Limb (tissue), 2 donors: ENCODE data around the gene ATP6V0E1.
"Not testable (repeated sequence)": the region's sequence is repeated elsewhere in the genome, so short reads cannot be mapped to it uniquely, and the experiment has no call there.

Experiments
- DNase-seq, 2 donors: peaks; one replicate each; pipeline ENCODE4 v3.0.0-alpha.2; 2016; ENCODE audit errors: extremely low spot score in 2 of 2

The ATP6V0E1 gene

DNA sequence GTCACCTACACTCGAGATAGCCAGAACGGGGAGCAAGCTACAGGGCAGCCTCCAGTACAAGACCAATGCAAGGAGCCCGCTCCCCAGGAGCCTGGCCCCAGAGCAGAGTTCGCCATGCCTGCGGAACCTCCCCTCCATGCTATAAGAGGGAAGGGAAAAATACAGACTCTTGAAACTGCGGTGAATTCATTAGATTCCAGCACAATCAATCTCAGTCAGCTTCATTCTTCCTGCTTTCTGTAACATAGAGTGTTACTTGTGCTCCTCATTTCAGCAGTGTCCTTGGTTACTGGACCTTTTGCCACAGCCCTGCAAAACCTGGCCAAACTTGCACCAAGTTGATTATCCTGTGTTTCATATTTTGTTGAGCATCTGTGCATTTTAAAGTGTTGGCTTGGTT is 50.4 kb downstream of the ATP6V0E1 start:
- DNase-seq, result no peak

DNA sequence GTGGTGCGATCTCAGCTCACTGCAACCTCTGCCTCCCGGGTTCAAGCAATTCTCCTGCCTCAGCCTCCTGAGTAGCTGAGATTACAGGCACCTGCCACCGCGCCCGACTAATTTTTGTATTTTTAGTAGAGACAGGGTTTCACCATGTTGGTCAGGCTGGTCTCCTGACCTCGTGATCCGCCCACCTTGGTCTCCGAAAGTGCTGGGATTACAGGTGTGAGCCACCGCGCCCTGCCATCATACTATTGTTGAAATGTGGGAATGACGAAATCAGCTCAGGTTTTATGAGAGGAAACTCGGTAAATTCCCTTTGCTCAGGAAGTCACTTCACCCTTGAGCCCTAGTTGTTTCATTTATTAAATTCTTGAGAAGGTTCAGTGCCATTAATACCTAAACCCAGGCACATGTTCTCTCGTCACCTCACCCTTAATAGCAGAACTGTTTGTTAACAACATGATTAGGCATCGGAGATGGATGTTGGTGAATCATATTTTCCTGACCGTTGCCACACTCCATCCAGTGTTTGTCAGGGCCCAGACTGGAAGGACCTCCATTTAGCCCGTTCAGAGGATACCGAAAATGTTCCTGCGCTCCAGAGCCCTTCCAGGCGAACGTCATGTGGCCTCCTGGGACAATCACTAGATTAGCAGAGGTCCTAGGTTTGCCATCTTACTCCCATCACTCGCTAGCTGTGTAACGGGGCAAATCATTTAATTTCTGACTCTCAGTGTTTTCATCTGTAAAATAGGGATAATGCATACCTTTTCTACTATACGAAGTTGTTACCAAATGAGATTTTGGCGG is 52.5 kb downstream of the ATP6V0E1 start:
- DNase-seq, result no peak

DNA sequence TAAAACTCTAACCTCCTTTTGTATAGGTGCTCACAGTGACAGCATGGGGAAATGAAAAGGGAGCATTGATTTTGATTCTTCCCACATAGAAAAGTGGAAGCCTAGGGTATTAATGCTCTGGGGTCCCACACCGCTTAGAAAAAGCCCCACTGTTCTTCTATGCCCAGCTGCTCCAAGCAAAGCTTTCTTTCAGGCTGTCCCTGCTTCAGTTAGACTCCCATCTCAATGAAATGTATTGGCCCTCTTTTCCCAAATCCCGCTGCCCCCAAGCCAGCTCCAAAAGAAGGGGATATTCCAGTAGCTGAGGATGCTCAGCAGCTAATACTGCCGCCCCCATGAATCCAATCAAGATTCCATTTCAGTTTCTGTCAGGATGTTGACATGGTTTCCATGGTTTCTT is 55.6 kb downstream of the ATP6V0E1 start:
- no peak for DNase-seq

DNA sequence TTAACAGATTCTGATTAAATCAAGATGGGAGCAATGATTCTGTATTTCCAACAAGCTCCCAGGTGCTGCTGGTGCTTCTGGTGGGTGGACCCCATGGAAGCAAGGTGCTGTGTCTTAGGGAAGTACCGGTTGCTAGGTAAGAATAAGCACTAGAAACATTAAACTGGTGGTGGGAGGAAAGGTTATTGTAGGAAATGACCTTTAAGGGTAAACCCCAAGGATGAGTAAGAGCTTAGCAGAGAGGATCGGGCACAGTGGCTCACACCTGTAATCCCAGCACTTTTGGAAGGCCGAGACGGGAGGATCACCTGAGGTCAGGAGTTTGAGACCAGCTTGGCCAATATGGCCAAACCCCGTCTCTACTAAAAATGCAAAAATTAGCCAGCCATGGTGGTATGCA is 56.4 kb downstream of the ATP6V0E1 start:
- DNase-seq, result no peak

DNA sequence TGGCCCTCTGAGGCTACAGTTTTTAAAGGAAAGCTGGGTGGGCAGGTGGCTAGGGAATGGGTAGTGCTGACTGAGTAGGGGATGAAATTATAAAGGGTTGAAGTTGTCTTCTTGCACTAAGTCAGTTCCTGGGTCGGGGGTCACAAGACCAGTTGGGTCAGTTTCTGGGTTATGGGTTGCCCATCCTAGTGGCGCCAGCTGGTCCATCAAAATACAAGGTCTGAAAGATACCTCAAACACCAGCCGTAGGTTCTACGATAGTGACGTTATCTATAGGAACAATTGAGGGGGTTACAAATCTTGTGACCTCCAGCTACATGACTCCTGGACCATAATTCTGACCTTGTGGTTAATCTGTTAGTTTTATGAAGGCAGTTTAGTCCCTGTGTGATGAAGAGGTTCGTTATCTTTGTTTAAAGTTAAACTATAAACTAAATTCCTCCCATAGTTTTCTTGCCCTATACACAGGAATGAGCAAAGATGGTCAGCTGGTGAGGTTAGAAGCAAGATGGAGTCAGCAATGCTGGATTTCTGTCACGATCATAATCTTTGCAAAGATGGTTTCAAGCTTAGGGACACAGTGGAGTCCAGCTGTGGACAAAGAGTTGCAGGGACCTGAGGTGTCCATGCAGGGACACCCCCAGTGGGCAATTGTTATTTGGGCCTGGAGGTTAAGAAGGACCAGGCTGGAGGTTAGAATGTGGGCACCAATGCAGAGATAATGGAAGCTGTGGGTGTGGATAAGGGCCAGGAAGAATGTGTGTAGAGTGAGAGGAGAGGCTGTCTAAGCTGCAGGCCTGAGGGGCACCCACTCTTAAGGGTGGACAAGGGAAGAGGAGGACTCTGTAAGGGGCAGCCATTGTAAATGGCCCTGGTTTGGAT is 58.6 kb downstream of the ATP6V0E1 start:
- no peak for DNase-seq

DNA sequence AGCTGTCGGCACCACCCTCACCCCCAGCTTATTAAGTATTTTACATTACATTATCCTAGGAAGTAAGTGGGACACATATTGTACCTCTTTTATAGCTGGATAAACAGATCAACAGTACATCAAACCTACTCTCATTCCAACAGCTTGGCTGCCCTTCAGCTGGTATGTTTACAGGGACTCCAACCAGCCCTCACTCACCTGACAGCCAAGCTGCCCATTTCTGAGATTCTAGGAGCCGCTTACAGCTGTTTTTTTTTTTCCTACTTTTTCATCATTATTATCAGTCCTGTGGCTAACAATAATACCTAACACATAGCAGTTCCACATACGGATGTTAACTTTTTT is 59.2 kb downstream of the ATP6V0E1 start:
- DNase-seq, result no peak

DNA sequence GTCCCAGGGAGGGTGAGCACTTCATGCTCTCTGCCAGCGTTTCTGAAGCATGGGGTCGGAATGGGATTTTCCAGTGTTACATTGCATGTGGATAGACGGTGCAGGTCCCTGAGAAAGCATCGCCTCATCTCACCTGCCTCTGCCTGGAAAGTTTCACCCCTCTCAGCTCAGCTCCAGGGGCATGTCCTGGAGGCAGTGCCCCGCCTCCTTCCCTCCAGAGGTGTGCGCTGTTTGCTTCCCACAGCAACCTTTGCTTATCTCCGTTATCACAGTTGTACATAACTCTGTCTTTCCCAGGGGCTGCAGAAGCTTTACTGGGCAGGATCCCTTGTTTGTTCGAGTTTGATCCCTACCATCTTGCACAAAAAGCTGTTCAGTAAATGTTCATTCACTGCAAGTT is 61.9 kb downstream of the ATP6V0E1 start:
- DNase-seq, result no peak

DNA sequence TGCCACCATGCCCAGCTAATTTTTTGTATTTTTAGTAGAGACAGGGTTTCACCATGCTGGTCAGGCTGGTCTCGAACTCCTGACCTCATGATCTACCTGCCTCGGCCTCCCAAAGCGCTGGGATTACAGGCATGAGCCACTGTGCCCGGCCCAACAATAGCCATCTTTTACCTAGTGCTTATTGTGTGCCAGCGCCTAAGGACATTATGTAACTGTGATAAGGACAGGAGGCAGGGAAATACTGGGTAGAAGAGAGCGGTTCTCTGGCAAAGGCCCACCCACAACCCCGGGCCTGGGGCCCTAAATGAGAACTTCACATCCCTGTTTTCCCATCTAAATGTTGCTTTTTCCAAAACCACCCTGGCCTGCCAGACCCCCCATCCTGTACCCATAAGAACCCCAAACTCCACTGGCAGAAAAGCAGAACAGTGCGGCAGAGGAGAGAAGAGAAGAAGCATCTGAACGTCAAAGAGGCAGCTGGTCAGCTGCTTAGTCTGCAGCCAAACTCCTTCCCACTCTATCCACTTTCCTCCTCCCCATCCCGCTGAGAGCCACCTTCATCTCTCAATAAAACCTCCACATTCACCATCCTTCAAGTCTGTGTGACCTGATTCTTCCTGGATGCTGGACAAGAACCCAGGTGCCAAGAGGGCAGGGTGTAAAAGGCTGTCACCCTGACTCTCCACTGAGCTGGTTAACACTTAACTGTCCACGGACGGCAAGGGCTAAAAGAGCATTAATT is 63.7 kb downstream of the ATP6V0E1 start:
- not testable (repeated sequence) for DNase-seq

DNA sequence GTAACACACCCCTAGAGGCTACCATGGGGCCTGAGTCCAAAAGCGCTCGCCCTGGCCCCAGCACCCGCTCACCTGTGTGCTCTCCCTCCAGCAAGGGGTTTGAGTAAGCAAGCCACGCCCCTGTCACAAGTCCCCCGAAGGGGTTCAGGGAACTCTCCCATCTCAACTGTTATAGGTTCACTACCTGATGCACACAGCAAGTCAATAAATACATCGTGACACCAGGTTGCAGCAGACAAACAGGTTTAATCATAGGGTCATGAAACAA is 64.2 kb downstream of the ATP6V0E1 start:
- DNase-seq, result no peak

DNA sequence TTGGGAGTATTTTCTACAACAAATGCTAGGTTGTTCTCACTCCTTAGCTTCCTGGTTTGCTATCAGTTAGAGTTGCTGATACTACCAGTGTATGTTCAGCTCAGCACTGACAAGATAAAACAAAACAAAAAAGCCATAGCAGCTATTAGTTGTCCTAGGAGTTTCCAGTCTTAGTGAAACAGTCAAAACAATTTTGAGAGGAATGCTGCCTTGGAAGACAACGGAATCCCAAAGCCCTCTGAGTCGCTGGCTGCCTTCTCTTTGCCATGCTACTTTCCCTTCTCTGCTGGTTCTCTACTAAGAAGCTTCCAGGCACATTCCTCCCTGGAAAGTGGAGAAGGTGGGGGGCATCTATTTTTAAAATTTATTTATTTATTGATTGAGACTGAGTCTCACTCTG is 67.2 kb downstream of the ATP6V0E1 start:
- DNase-seq, result no peak

DNA sequence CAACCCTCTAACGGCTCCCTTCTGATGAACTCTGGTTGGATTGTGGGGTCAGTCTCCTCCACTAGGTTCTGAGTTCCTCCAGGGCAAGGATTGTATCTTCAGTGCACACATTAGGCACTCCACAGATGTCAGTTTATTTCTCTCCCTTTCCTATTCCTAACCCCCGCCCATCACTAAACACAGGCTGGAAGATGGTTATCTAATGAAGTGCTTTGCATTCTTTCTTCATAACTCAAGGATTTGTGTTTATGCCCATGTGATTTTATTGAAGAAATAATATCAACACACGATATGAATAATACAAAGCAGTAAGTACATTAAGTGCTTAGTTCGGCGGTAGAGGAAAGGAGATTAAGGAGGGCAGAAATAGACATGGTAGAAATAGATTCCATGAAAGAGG is 68.2 kb downstream of the ATP6V0E1 start:
- no peak for DNase-seq

DNA sequence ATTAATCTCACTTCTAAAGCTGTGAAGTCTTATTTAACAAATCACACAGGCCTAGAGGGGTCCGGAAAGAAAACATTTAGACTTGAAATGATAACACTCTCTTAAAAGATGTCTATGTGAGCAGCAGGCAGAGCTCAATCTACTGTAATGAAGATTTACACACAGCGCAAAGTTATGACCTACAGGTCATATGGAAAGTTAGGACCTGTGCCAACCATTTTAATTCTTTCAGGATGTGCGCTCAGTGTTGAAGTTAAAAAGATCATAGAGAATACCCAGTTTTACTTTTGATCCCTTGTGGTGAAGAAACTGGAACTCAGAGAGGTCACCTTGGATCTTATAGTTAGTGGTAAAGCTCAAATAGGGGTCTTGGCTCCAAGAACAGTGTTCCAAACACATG is 69.5 kb downstream of the ATP6V0E1 start:
- DNase-seq, result no peak

DNA sequence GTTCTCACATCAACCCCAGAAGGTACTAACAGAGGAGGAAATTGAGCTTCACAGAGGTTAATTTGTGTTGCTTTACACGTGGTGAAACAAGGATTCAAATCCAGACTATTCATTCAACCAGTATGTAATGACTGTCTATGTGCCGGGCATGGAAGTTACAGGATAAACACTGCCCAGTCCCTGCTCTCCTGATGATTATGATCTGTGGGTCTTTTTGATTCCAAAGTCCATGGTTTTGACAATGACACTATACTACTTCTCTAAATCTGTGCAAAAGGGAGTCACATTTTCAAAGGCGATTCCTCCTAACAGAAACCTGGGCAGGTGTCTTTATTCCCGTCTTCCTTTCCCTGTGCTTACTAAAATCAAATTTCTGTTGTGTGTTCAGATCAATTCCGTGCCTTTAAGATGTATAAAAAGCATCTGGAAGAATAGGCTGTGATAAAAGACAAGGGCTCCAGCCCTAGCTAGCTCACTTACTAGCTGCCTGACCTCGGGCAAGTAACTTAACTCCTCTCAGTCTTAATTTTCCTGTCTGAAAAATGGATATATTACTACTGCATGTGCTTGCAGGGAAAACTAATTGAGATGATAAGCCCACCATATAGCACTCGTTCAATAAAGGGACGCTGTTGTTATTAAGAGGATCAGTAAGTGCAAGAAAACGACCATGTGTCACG is 71.6 kb downstream of the ATP6V0E1 start:
- DNase-seq, result no peak

DNA sequence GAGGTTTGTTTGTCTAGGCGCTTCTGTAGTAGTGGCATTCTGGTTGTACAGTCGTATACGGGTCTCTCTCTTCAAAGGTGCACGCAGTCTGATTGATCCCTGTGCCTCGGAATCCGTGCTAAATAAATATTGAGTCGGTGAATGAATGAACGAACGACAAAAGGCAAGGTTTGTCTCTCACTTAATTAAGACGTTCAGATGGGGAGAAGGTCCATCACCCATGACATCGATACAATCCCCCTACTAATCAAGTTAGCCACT is 72.1 kb downstream of the ATP6V0E1 start:
- DNase-seq, result no peak

DNA sequence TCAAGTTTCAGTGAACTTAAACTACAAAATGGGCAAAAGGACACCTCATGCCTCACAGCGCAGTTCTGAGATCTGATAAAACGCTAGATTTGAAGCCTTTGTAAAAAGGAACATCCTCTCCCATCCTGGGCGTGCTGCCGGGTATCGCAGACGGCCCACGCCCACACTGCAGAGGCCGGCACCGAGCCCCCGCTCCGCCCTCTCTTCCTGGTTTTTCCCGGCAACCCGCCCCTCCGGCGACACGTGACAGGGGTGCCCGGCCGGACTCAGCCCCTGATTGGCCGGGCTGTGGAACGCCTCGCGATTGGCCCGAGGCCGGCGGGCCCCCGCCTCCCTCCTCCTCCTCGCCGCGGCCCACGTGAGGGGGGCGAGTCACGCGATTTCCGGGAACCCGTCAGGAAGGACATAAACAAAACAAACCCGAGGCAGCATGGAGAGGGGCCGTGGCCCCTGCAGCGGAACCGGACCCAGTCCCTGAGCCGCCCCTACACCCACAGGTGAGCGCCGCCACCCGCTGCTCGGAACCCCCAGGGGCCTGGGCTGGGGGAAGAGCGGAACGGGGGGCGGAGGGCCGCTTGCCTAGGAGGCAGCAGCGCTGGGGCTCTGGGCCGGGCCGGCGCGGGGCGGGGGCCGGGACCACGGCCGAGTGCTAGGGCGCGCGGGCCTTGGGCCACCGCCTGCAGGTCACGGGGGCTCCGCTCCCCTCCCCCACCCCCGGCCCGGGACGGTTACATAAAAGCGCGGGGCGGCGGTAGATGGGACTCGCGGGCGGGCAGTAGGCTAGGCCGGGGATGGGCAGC is 72.6 kb downstream of the ATP6V0E1 start, which contains the start of gene CREBRF:
TSS of gene CREBRF (plus strand) at position 370 of the 800 bp plus-strand sequence. CDS start 24,424 bp downstream, outside the sequence.
- DNase-seq, result peak; percentile 96 to 99

DNA sequence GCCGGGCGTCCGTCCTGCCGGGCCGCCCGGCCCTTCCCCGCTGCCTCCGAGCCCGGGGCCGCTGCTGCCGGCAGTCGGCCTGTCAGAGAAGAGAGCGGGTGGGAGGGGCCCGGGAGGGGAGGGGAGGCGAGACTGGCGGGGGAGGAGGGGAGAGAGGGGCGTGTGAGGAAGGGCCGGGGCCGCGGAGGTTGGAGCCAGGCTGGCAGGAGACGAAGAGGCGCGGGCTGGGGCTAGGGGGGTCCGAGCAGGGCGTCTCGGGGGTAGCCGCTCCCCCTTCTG is 73.2 kb downstream of the ATP6V0E1 start:
- DNase-seq, result no peak

DNA sequence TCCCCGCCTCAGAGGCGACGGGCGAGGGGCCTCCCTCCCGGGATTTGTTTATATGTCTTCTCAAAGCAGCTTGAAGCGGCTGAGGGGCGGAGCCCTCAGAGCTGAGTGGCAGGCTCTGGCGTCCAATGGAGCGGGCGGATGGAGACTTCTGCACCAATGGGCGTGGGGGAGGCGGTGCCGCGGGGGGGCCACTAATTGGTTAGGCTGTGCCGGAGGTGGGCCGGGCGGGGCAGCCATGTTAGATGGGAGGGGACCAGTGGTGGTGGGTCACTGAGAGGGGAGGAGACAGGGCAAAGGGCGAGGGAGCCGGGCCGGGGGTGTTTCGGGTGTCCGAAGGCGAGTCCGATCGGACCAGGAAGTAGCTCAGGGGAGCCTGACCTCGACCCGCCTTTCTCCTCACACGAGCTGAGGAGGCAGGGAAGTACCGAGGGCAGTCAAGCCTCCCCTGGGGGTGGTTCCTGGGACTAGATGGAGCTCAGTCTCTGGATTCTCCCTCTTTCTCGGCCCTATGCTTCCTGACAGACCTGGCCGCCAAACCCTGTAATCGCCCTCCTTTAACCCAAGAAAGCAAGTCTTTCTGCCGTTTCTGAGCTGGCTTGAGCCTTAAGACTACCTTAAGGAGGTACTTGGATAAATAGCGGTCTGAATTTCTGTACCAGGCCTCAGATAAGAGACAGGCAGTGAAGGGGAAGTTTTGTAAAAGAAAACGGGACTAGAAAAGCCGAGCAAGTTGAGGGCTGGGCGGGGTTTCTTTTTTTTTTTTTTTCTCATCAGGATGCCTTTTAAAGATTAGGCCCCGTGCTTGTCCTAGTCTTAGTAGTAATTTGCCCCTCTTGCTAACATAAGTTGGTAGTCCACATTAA is 73.7 kb downstream of the ATP6V0E1 start:
- peak; percentile 97 to 99 for DNase-seq

DNA sequence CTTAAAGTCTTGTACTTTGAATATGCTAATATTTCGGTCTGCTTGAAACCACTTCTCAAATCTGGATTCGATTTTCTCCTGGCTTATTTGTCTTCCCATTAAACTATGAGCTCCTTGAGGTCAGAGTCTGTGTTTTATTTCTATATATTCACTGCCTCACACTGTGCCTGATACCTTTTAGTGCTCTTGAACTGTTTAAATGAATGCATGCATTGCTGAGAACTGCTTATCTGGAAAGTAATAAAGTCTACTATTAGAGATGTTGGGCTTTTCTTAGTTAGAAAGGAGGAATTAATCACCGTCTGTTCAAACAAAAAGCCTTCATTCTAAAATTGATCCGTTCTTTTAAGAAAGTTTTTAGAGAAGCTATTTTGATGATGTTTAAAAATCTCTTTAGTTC is 78.6 kb downstream of the ATP6V0E1 start:
- no peak for DNase-seq

DNA sequence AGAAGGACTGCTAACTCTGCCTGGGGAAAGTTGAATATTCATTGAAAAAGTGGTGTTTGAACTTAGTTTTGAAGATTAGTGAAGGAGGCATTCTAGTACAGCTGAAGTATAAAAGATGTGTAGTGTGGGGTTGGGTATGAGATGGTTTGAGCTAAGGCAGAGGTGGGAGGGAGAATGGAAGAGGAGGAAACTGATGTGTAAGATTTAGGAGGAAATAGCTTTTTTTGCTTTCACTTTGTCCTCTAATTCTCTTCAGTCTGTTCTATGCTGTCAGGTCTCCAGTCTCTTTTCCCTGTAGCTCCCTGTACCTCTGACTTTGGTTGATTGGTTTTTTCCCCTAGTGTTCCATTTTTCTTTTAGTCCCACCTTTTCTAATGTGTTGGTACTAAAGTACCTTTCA is 81.6 kb downstream of the ATP6V0E1 start:
- no peak for DNase-seq

DNA sequence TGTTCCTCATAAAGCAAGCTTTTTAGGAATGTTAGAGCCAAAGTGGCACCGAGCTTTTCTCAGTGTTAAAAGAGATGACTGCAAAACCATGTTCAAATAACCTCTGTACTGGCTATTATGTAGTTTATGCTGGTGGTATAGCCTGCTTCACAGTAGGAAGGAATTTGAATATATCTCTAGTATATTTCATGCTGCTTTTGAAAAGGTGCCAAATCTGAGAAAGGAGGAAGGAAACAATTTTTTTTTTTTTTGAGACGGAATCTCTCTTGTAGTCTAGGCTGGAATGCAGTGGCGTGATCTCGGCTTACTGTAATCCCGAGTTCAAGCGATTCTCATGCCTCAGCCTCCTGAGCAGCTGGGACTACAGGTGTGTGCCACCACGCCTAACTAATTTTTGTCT is 86.1 kb downstream of the ATP6V0E1 start:
- DNase-seq, result no peak
